Keratinocyte (primary cell): Measurements from ENCODE around the gene VTCN1. TPM values are rescaled to one million over a fixed set of nuclear protein-coding genes. Genes with fewer than 3 reads are reported as not detected.

ENCODE experiments used
- DNase-seq: peaks from one replicate; pipeline ENCODE4 v3.0.0-alpha.2; 2011; ENCODE audit warnings: low read depth, missing footprints, low spot score
- FAIRE-seq: peaks from 2 replicates; lab custom pipeline; 2011; peaks lifted over from hg19 to GRCh38; lab: Jason Lieb, UNC
- H2AFZ ChIP-seq: 2 replicates; pipeline ENCODE4 v1.6.0; 2012; ENCODE audit warnings: low read length, control low read depth, inconsistent platforms; ENCODE audit not compliant: control insufficient read depth
- H3K27ac ChIP-seq: 2 replicates; pipeline ENCODE4 v1.5.1; 2011; ENCODE audit warnings: low read length; ENCODE audit not compliant: control insufficient read depth, insufficient read depth
- H3K27me3 ChIP-seq: 3 replicates; pipeline ENCODE4 v1.6.0; 2011; ENCODE audit warnings: low read length; ENCODE audit not compliant: control insufficient read depth, insufficient read depth; ENCODE audit errors: extremely low read depth
- H3K36me3 ChIP-seq, 2 experiments: 2 replicates in 1 of 2; 3 replicates in 1 of 2; pipeline ENCODE4 v1.5.1; 2011; ENCODE audit warnings: low read length in 2 of 2, mild to moderate bottlenecking in 1 of 2; ENCODE audit not compliant: control insufficient read depth in 2 of 2, insufficient read depth in 2 of 2; ENCODE audit errors: extremely low read depth in 1 of 2
- H3K4me1 ChIP-seq: 3 replicates; pipeline ENCODE4 v1.5.1; 2011; ENCODE audit warnings: low read length; ENCODE audit not compliant: control insufficient read depth, insufficient read depth; ENCODE audit errors: extremely low read depth
- H3K4me2 ChIP-seq: 3 replicates; pipeline ENCODE4 v1.6.0; 2011; ENCODE audit warnings: low read depth, low read length; ENCODE audit not compliant: control insufficient read depth, insufficient read depth; ENCODE audit errors: extremely low read depth
- H3K4me3 ChIP-seq, 3 experiments: fragments of 200-600 bp in 1 of 3; sonication (generic) in 1 of 3; 2 replicates in 2 of 3; 3 replicates in 1 of 3; pipeline ENCODE4 v1.5.1; 2011 to 2016; ENCODE audit warnings: low read length in 3 of 3, mild to moderate bottlenecking in 3 of 3, control low read depth in 2 of 3, inconsistent platforms in 1 of 3, low read depth in 1 of 3, mixed read lengths in 1 of 3, mixed run types in 1 of 3, moderate library complexity in 1 of 3; ENCODE audit not compliant: control insufficient read depth in 2 of 3, insufficient read depth in 2 of 3; ENCODE audit errors: extremely low read depth in 1 of 3
- H3K79me2 ChIP-seq: 2 replicates; pipeline ENCODE4 v1.6.0; 2012; ENCODE audit warnings: low read length; ENCODE audit not compliant: control insufficient read depth, insufficient read depth
- H3K9ac ChIP-seq: 3 replicates; pipeline ENCODE4 v1.6.0; 2011; ENCODE audit warnings: low read length; ENCODE audit not compliant: control insufficient read depth, insufficient read depth; ENCODE audit errors: extremely low read depth
- H3K9me1 ChIP-seq: 3 replicates; pipeline ENCODE4 v1.6.0; 2011; ENCODE audit warnings: low read length; ENCODE audit not compliant: control insufficient read depth, insufficient read depth; ENCODE audit errors: extremely low read depth
- H3K9me3 ChIP-seq: 2 replicates; pipeline ENCODE4 v1.5.1; 2012; ENCODE audit warnings: low read depth, low read length; ENCODE audit not compliant: control insufficient read depth
- H4K20me1 ChIP-seq: 3 replicates; pipeline ENCODE4 v1.6.0; 2011; ENCODE audit warnings: low read length; ENCODE audit not compliant: control insufficient read depth, insufficient read depth; ENCODE audit errors: extremely low read depth
- CTCF ChIP-seq, 3 experiments: IDR thresholded peaks in 1 of 3; conservative IDR thresholded peaks in 1 of 3; optimal IDR thresholded peaks in 1 of 3; 2 replicates in 2 of 3; 3 replicates in 1 of 3; pipeline versions ENCODE3 to v1.5.1; 2011; ENCODE audit warnings: low read length in 3 of 3, mild to moderate bottlenecking in 3 of 3, moderate library complexity in 2 of 3, control low read depth in 1 of 3, inconsistent platforms in 1 of 3; ENCODE audit not compliant: insufficient read depth in 2 of 3; ENCODE audit errors: extremely low read depth in 1 of 3
- EZH2 ChIP-seq: IDR thresholded peaks from one replicate; pipeline ENCODE4 v1.6.1; 2012; ENCODE audit warnings: inconsistent platforms, mild to moderate bottlenecking, low read length, moderate library complexity
- dilution Hi-C: fragments of 300-500 bp; cut with MboI; formaldehyde crosslinking; loops from one replicate; pipeline ENCODE4 v1.7.0; 2020; ENCODE audit warnings: low sequenced_read_pairs; ENCODE audit not compliant: extremely low pct_ligation_motif_present
- polyA plus RNA-seq, 5 experiments: library from polyadenylated mRNA; depleted of rRNA in 3 of 5; stranded (reverse) in 3 of 5; stranded (forward) in 1 of 5; unstranded in 1 of 5; fragments of >200 nt; gene quantifications; 1 replicate in 1 of 5; 2 replicates in 3 of 5; 3 replicates in 1 of 5; pipeline versions ENCODE4 v1.2.1 to v1.2.3, GENCODE V29; 2011 to 2012; ENCODE audit warnings: missing spikeins in 2 of 5, low read depth in 1 of 5, low replicate concordance in 1 of 5

Gene VTCN1
- polyA plus RNA-seq, 1 donor (not counting 4 experiments of a cell fraction or from before 2014, with no cell fraction given), result not detected

- FAIRE-seq (no peak), DNase-seq (no peak)
- Histone ChIP-seq H3K36me3 (peaks cover 4 to 8% of the 10 kb centered on the region in 2 experiments), H3K79me2 (no peaks in the 10 kb centered on the region), H3K9me1 (no peaks in the 10 kb centered on the region), H3K27ac (no peak overlapping the region), H3K4me2 (no peak overlapping the region), H3K4me1 (peaks cover 24% of the 10 kb centered on the region), H4K20me1 (no peaks in the 10 kb centered on the region), H3K9me3 (no peaks in the 10 kb centered on the region), H3K27me3 (no peaks in the 10 kb centered on the region), H2AFZ (no peak overlapping the region), H3K4me3 (no peak overlapping the region), H3K9ac (no peak overlapping the region)
- dilution Hi-C loops, result no loop called here
- TF ChIP-seq CTCF (optimal IDR thresholded peaks at IDR 0.05 in 1 of 3, IDR thresholded peaks at IDR 0.05 in 1 of 3, conservative IDR thresholded peaks at IDR 0.05 in 1 of 3; ENCODE audit: extremely low read depth in 1 of 3, insufficient read depth in 2 of 3, low read length in 3 of 3) (no peak), EZH2 (no peak)
Measured at GRCh38 chr1:117106478-117106877, 104.2 kb downstream of the VTCN1 start.

- dilution Hi-C loops, result no loop called here
- FAIRE-seq (no peak), DNase-seq (no peak)
- H2AFZ ChIP-seq, result no peak overlapping the region
- peaks cover 17% of the 10 kb centered on the region for H3K4me1 ChIP-seq
- H3K4me3 ChIP-seq, result no peak overlapping the region
- H3K9me1 ChIP-seq, result no peaks in the 10 kb centered on the region
- H3K27me3 ChIP-seq, result no peaks in the 10 kb centered on the region
- no peaks in the 10 kb centered on the region for H4K20me1 ChIP-seq
- no peak overlapping the region for H3K27ac ChIP-seq
- TF ChIP-seq CTCF (optimal IDR thresholded peaks at IDR 0.05 in 1 of 3, IDR thresholded peaks at IDR 0.05 in 1 of 3, conservative IDR thresholded peaks at IDR 0.05 in 1 of 3; ENCODE audit: extremely low read depth in 1 of 3, insufficient read depth in 2 of 3, low read length in 3 of 3) (no peak), EZH2 (no peak)
- H3K79me2 ChIP-seq, result no peaks in the 10 kb centered on the region
- no peak overlapping the region for H3K9ac ChIP-seq
- no peak overlapping the region for H3K4me2 ChIP-seq
- peaks cover 6 to 11% of the 10 kb centered on the region in 2 experiments for H3K36me3 ChIP-seq
- H3K9me3 ChIP-seq, result no peaks in the 10 kb centered on the region
Measured at GRCh38 chr1:117105722-117106121, 105.0 kb downstream of the VTCN1 start.
